ENCODE measurements around the gene OR5C1. TPM values are rescaled to one million over a fixed set of nuclear protein-coding genes. Genes with fewer than 3 reads are reported as not detected.

Gene OR5C1
- not detected in 2 replicates for total RNA-seq

DNA sequence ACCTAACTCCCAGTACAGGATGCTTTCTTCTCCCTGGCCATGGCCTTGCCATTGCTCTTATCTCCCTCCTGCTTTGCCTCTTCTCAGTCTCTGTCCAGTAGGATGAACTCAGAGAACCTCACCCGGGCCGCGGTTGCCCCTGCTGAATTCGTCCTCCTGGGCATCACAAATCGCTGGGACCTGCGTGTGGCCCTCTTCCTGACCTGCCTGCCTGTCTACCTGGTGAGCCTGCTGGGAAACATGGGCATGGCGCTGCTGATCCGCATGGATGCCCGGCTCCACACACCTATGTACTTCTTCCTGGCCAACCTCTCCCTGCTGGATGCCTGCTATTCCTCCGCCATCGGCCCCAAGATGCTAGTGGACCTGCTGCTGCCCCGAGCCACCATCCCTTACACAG is at the start of gene OR5C1:
TSS of gene OR5C1 (plus strand) at position 103 of the 400 bp plus-strand sequence. CDS start at position 103, 0 bp downstream.

GRCh38 chr9:122742003-122742402 is 46.7 kb upstream of the OR5C1 start, which contains the start of gene OR1L6:
Gene OR1L6, plus strand, starts transcription at chr9:122742303. Its CDS starts 7,545 bp downstream, at chr9:122749848.

DNA sequence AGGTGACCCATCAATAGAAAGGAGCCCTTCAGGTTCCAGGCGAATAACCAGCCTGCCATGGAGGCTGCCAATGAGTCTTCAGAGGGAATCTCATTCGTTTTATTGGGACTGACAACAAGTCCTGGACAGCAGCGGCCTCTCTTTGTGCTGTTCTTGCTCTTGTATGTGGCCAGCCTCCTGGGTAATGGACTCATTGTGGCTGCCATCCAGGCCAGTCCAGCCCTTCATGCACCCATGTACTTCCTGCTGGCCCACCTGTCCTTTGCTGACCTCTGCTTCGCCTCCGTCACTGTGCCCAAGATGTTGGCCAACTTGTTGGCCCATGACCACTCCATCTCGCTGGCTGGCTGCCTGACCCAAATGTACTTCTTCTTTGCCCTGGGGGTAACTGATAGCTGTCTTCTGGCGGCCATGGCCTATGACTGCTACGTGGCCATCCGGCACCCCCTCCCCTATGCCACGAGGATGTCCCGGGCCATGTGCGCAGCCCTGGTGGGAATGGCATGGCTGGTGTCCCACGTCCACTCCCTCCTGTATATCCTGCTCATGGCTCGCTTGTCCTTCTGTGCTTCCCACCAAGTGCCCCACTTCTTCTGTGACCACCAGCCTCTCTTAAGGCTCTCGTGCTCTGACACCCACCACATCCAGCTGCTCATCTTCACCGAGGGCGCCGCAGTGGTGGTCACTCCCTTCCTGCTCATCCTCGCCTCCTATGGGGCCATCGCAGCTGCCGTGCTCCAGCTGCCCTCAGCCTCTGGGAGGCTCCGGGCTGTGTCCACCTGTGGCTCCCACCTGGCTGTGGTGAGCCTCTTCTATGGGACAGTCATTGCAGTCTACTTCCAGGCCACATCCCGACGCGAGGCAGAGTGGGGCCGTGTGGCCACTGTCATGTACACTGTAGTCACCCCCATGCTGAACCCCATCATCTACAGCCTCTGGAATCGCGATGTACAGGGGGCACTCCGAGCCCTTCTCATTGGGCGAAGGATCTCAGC is 11.6 kb downstream of the OR5C1 start, which contains the start of gene OR1K1:
TSS of gene OR1K1 (plus strand) at position 58 of the 995 bp plus-strand sequence. CDS start at position 58, 0 bp downstream.

Other genes starting within 250 kb of the OR5C1 start
- not detected in 2 replicates for gene OR1N2, start 235.8 kb upstream of the OR5C1 start, total RNA-seq
- gene OR1L8, start 205.5 kb upstream of the OR5C1 start, total RNA-seq: not detected in 2 replicates
- not detected in 2 replicates for gene OR1Q1, start 174.2 kb upstream of the OR5C1 start, total RNA-seq
- 0.18 TPM in 1 of 2 replicates, not detected in the other for gene OR1B1, start 131.3 kb upstream of the OR5C1 start, total RNA-seq
- not detected in 2 replicates for gene OR1L1, start 127.2 kb upstream of the OR5C1 start, total RNA-seq
- gene OR1L3, start 113.8 kb upstream of the OR5C1 start, total RNA-seq: not detected in 2 replicates
- gene OR1L4, start 64.9 kb upstream of the OR5C1 start, total RNA-seq: not detected in 2 replicates
- gene OR1L6, start 46.6 kb upstream of the OR5C1 start, total RNA-seq: not detected in 2 replicates
- gene OR1K1, start 11.2 kb downstream of the OR5C1 start, total RNA-seq: not detected in 2 replicates
- 36.4 and 39.9 TPM in 2 replicates for gene PDCL, start 39.7 kb downstream of the OR5C1 start, total RNA-seq
- gene RC3H2, start 116.4 kb downstream of the OR5C1 start, total RNA-seq: 31.1 and 38.4 TPM in 2 replicates
- 12.9 and 13.6 TPM in 2 replicates for gene ZBTB6, start 124.4 kb downstream of the OR5C1 start, total RNA-seq
- gene ZBTB26, start 142.6 kb downstream of the OR5C1 start, total RNA-seq: 2.4 and 3.6 TPM in 2 replicates
- 35.0 and 35.6 TPM in 2 replicates for gene RABGAP1, start 152.1 kb downstream of the OR5C1 start, total RNA-seq
- gene GPR21, start 244.7 kb downstream of the OR5C1 start, total RNA-seq: 0.83 and 1.1 TPM in 2 replicates